GM12878 (cell line): ENCODE results near the gene SDHC. TPM values are rescaled to one million over a fixed set of nuclear protein-coding genes. Genes with fewer than 3 reads are reported as not detected.
A peak's percentile ranks its signal among the peaks of the same experiment; 100 is the strongest.

Source experiments
- ATAC-seq: fragments of 200-7000 bp; cut with Tn5 transposase; 3 replicates; pipeline ENCODE4 v1.9.1; 2020; ENCODE audit warnings: mild to moderate bottlenecking, moderate library complexity
- BruUV-seq: library from RNA; stranded (reverse); fragments of 400-500 nt; replicated peaks from 2 replicates; lab custom pipeline; 2021; lab: Mats Ljungman, UMichigan
- CTCF ChIA-PET: fragments of 300-600 bp; sonication (Branson Sonifier 250); formaldehyde crosslinking; extraction: SDS; loops from one replicate; lab custom pipeline; 2021; ENCODE audit warnings: inconsistent platforms; lab: Yijun Ruan, JAX
- POLR2A ChIA-PET: fragments of 350-600 bp; formaldehyde crosslinking; extraction: SDS; loops from one replicate; lab custom pipeline; 2021; ENCODE audit warnings: inconsistent platforms; lab: Charles Lee
- RAD21 ChIA-PET: fragments of 300-600 bp; sonication (Branson Sonifier 250); formaldehyde crosslinking; loops from one replicate; lab custom pipeline; 2023; ENCODE audit warnings: antibody characterized with exemption; ENCODE audit not compliant: unreplicated experiment; lab: Charles Lee
- SMC1A ChIA-PET: fragments of 300-600 bp; sonication (Branson Sonifier 250); formaldehyde crosslinking; loops from one replicate; lab custom pipeline; 2023; ENCODE audit not compliant: unreplicated experiment, uncharacterized antibody; lab: Charles Lee
- DNase-seq: peaks from one replicate; pipeline ENCODE4 v3.0.0-alpha.2; 2011; ENCODE audit warnings: low read depth, low spot score
- FAIRE-seq: peaks from 3 replicates; lab custom pipeline; 2011; peaks lifted over from hg19 to GRCh38; lab: Jason Lieb, UNC
- H2AFZ ChIP-seq: 2 replicates; pipeline ENCODE4 v1.6.0; 2011; ENCODE audit warnings: low read depth, low read length, control low read depth; ENCODE audit not compliant: control insufficient read depth
- H3K27ac ChIP-seq: 2 replicates; pipeline ENCODE4 v1.5.1; 2011; ENCODE audit warnings: control low read depth; ENCODE audit not compliant: control insufficient read depth, insufficient read depth
- H3K27me3 ChIP-seq, 2 experiments: replicated peaks in 1 of 2; 2 replicates each; pipeline versions ENCODE4 v1.6.0 to v1.6.1; 2011; ENCODE audit warnings: low read length in 1 of 2; ENCODE audit not compliant: control insufficient read depth in 2 of 2, insufficient read depth in 2 of 2
- H3K36me3 ChIP-seq, 2 experiments: 2 replicates each; pipeline ENCODE4 v1.5.1; 2011; ENCODE audit warnings: low read length in 1 of 2; ENCODE audit not compliant: control insufficient read depth in 2 of 2, insufficient read depth in 2 of 2
- H3K4me1 ChIP-seq: 2 replicates; pipeline ENCODE4 v1.6.1; 2011; ENCODE audit warnings: mild to moderate bottlenecking, low read length, moderate library complexity, mixed read lengths; ENCODE audit not compliant: control insufficient read depth, insufficient read depth
- H3K4me2 ChIP-seq: 2 replicates; pipeline ENCODE4 v1.6.0; 2011; ENCODE audit warnings: control low read depth; ENCODE audit not compliant: control insufficient read depth, insufficient read depth
- H3K4me3 ChIP-seq: fragments of 200-600 bp; sonication (generic); 2 replicates; pipeline ENCODE4 v1.5.1; 2016
- H3K79me2 ChIP-seq: 2 replicates; pipeline ENCODE4 v1.6.0; 2011; ENCODE audit warnings: low read length; ENCODE audit not compliant: control insufficient read depth, insufficient read depth
- H3K9ac ChIP-seq: 2 replicates; pipeline ENCODE4 v1.8.0; 2011; ENCODE audit warnings: low read length, control low read depth, mixed read lengths; ENCODE audit not compliant: control insufficient read depth, insufficient read depth
- H3K9me3 ChIP-seq: replicated peaks from 3 replicates; pipeline ENCODE4 v1.5.1; 2011; ENCODE audit warnings: mild to moderate bottlenecking, low read length; ENCODE audit not compliant: control insufficient read depth, insufficient read depth
- H4K20me1 ChIP-seq: 2 replicates; pipeline ENCODE4 v1.6.0; 2011; ENCODE audit not compliant: control insufficient read depth, insufficient read depth
- CHD4 ChIP-seq: fragments of 200-600 bp; sonication (generic); IDR thresholded peaks from 2 replicates; pipeline ENCODE4 v1.6.1; 2016; ENCODE audit warnings: mild to moderate bottlenecking
- CREM ChIP-seq: IDR thresholded peaks from 2 replicates; pipeline ENCODE4 v1.6.1; 2014; ENCODE audit warnings: antibody characterized with exemption, low read depth
- GABPA ChIP-seq: IDR thresholded peaks from 2 replicates; pipeline ENCODE4 v1.6.1; 2014; ENCODE audit warnings: antibody characterized with exemption, low read depth, mild to moderate bottlenecking, inconsistent platforms
- IKZF1 ChIP-seq: fragments of 450-650 bp; conservative IDR thresholded peaks from 2 replicates; pipeline ENCODE4 v1.6.1; 2017; ENCODE audit warnings: antibody characterized with exemption, mild to moderate bottlenecking
- MTA2 ChIP-seq: fragments of 450-650 bp; IDR thresholded peaks from 2 replicates; pipeline ENCODE4 v1.6.1; 2016; ENCODE audit warnings: low read depth, mild to moderate bottlenecking, moderate library complexity
- POLR2A ChIP-seq: IDR thresholded peaks from 2 replicates; pipeline ENCODE4 v1.6.1; 2011; ENCODE audit warnings: low read depth, mild to moderate bottlenecking, low read length
- RBBP5 ChIP-seq: fragments of 200-600 bp; sonication (generic); conservative IDR thresholded peaks from 2 replicates; pipeline ENCODE4 v1.6.1; 2016
- SMAD5 ChIP-seq: IDR thresholded peaks from 2 replicates; pipeline ENCODE4 v1.6.1; 2016; ENCODE audit warnings: antibody characterized with exemption, low read depth
- SMC3 ChIP-seq: IDR thresholded peaks from 2 replicates; pipeline ENCODE4 v1.6.1; 2011; ENCODE audit warnings: low read length, improper control_type of control experiment, borderline replicate concordance
- TBL1XR1 ChIP-seq: IDR thresholded peaks from 2 replicates; pipeline ENCODE4 v1.6.1; 2012; ENCODE audit warnings: low read depth, low read length, improper control_type of control experiment
- TCF3 ChIP-seq: IDR thresholded peaks from 2 replicates; pipeline ENCODE4 v1.6.1; 2012; ENCODE audit warnings: low read depth, mild to moderate bottlenecking, low read length, borderline replicate concordance; ENCODE audit not compliant: insufficient read depth
- TCF7 ChIP-seq: IDR thresholded peaks from 2 replicates; pipeline ENCODE4 v1.6.1; 2014; ENCODE audit warnings: antibody characterized with exemption, borderline replicate concordance
- WGBS: methylation state at CpG from one replicate; pipeline ENCODE4 v1.1.6; 2016; ENCODE audit warnings: low lambda C conversion rate; ENCODE audit not compliant: insufficient replicate concordance, insufficient coverage; ENCODE audit errors: missing lambda C conversion rate; 5-methylcytosine and 5-hydroxymethylcytosine counted together
- in situ Hi-C: fragments of 300-500 bp; cut with MboI; formaldehyde crosslinking; loops from 9 replicates; pipeline ENCODE4 v1.14.3; 2018; ENCODE audit warnings: mixed read lengths
- intact Hi-C: fragments of 100-400 bp; cut with micrococcal nuclease; formaldehyde crosslinking; loops from one replicate; pipeline ENCODE4 v1.14.2; 2022; ENCODE audit not compliant: unreplicated experiment
- polyA plus RNA-seq, 11 experiments: library from polyadenylated mRNA; depleted of rRNA in 4 of 11; unstranded in 6 of 11; stranded (reverse) in 5 of 11; fragments of >200 nt; fragmentation: Nextera tagmentation in 4 of 11; fragmentation: Illumina TruSeq in 1 of 11; extraction: Ambion mirVana in 4 of 11; extraction: Trizol in 1 of 11; gene quantifications; 1 replicate in 1 of 11; 2 replicates in 10 of 11; pipeline versions ENCODE4 v1.2.1 to v1.2.3, GENCODE V29; 2011 to 2016; ENCODE audit warnings: inconsistent platforms in 2 of 11, missing spikeins in 2 of 11, low read depth in 1 of 11
- total RNA-seq, 4 experiments: library from RNA; depleted of rRNA in 3 of 4; stranded (reverse); fragments of >200 nt in 3 of 4; fragmentation: Illumina TruSeq in 1 of 4; extraction: Trizol in 1 of 4; gene quantifications; 2 replicates each; pipeline versions ENCODE4 v1.2.1 to v1.2.3, GENCODE V29; 2013 to 2021
- TF ChIP-seq, protein P1 (sequence below): IDR thresholded peaks from 2 replicates; pipeline ENCODE4 v1.6.1; 2011; ENCODE audit warnings: borderline replicate concordance, low read depth, mild to moderate bottlenecking, moderate library complexity, mixed read lengths, low read length; ENCODE audit not compliant: insufficient read depth; ENCODE audit errors: extremely low read length
- TF ChIP-seq, protein P2 (sequence below): fragments of 150-350 bp; IDR thresholded peaks from 2 replicates; pipeline ENCODE4 v1.6.1; 2016; ENCODE audit warnings: low read depth, low read length
- TF ChIP-seq, protein P3 (sequence below): fragments of 450-650 bp; IDR thresholded peaks from 2 replicates; pipeline ENCODE4 v1.6.1; 2014; ENCODE audit warnings: mild to moderate bottlenecking

The SDHC gene
- total and polyA plus RNA-seq, 10 of the 15 experiments (the other 5 are each of a cell fraction or from before 2014, with no cell fraction given), result 18.4 to 340 (median 178) TPM

DNA sequence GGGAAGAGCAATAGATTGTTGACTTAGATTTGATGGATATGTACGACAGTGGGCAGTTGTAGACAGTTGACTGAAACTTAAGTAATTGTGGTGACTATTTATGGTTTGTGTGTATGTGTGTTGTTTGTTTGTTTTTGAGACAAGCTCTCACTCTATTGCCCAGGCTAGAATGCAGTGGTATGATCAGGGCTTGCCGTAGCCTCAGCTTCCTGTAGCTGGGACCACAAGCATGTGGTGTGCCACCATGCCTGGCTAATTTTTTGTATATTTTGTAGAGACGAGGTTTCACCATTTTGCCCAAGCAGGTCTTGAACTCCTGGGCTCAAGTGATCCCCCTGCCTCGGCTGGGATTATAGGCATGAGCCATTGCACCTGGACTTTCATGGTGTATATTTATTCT lies 9.8 kb downstream of the SDHC start:
- Histone ChIP-seq H3K36me3 (peaks cover 0 to 7% of the 10 kb centered on the region in 2 experiments; a peak in 2 of 4 replicates), H4K20me1 (no peaks in the 10 kb centered on the region), H3K4me3 (no peak overlapping the region), H3K9ac (no peak overlapping the region), H3K79me2 (no peaks in the 10 kb centered on the region), H3K27ac (no peak overlapping the region), H2AFZ (no peak overlapping the region), H3K4me2 (no peak overlapping the region), H3K9me3 (no peaks in the 10 kb centered on the region), H3K4me1 (no peaks in the 10 kb centered on the region), H3K27me3 (no peaks in the 10 kb centered on the region)
- BruUV-seq, result no TSS peak
- no peak for DNase-seq
- ChIA-PET POLR2A (no interaction called here), RAD21 (no interaction called here), SMC1A (no interaction called here), CTCF (interaction anchor here (1.1 to 2.8 kb wide), 2 partner anchors 10 to 44 kb away, joined by 3 to 8 read pairs; partner anchors contain the start of gene SDHC)
- no peak for ATAC-seq
- in situ Hi-C loops, result no loop called here
- TF ChIP-seq TCF7 (no peak), MTA2 (no peak), POLR2A (no peak), CHD4 (no peak)
- TF ChIP-seq, protein P1, sequence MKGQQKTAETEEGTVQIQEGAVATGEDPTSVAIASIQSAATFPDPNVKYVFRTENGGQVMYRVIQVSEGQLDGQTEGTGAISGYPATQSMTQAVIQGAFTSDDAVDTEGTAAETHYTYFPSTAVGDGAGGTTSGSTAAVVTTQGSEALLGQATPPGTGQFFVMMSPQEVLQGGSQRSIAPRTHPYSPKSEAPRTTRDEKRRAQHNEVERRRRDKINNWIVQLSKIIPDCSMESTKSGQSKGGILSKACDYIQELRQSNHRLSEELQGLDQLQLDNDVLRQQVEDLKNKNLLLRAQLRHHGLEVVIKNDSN, result no peak
- intact Hi-C loops, result no loop called here
- WGBS, result 47% methylated on average over 4 of the region's 4 CpGs
- no peak for FAIRE-seq

DNA sequence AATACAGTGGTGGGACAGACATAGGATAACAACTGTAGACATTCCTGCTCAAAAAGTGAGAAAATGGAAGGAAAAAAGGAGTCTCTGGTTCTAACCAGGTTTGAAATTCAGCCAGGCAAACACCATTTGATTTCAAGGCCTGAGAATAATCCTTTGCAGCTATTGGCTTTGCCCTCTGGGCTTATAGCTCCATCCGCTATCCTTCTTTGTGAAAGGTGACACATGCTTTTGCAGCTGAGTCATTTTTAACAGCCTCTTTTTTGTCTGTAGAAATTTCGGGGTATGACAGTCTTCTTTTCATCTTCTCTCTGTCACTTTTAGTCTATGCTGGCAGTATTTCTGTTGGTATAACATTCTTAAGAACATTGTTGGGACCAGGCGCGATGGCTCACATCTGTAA lies 16.2 kb downstream of the SDHC start:
- FAIRE-seq, result no peak
- Histone ChIP-seq H3K36me3 (peaks cover 0 to 23% of the 10 kb centered on the region in 2 experiments; a peak in 3 of 4 replicates), H3K4me1 (no peaks in the 10 kb centered on the region), H2AFZ (no peak overlapping the region), H3K4me3 (no peak overlapping the region), H3K79me2 (no peaks in the 10 kb centered on the region), H3K9me3 (no peaks in the 10 kb centered on the region), H3K9ac (no peak overlapping the region), H3K27me3 (no peaks in the 10 kb centered on the region), H4K20me1 (no peaks in the 10 kb centered on the region), H3K27ac (no peak overlapping the region), H3K4me2 (no peak overlapping the region)
- POLR2A ChIA-PET, result no interaction called here
- RAD21 ChIA-PET, result no interaction called here
- in situ Hi-C loops, result no loop called here
- BruUV-seq, result TSS peak; percentile 23
- no peak for ATAC-seq
- DNase-seq, result no peak
- CTCF ChIA-PET, result no interaction called here
- intact Hi-C loops, result no loop called here
- WGBS, result 88% methylated on average over 4 of the region's 4 CpGs
- SMC1A ChIA-PET, result no interaction called here
- TF ChIP-seq SMAD5 (no peak), RBBP5 (no peak), CREM (no peak), IKZF1 (no peak), TCF3 (no peak), SMC3 (no peak), GABPA (no peak), TBL1XR1 (no peak)
- TF ChIP-seq, protein P2, sequence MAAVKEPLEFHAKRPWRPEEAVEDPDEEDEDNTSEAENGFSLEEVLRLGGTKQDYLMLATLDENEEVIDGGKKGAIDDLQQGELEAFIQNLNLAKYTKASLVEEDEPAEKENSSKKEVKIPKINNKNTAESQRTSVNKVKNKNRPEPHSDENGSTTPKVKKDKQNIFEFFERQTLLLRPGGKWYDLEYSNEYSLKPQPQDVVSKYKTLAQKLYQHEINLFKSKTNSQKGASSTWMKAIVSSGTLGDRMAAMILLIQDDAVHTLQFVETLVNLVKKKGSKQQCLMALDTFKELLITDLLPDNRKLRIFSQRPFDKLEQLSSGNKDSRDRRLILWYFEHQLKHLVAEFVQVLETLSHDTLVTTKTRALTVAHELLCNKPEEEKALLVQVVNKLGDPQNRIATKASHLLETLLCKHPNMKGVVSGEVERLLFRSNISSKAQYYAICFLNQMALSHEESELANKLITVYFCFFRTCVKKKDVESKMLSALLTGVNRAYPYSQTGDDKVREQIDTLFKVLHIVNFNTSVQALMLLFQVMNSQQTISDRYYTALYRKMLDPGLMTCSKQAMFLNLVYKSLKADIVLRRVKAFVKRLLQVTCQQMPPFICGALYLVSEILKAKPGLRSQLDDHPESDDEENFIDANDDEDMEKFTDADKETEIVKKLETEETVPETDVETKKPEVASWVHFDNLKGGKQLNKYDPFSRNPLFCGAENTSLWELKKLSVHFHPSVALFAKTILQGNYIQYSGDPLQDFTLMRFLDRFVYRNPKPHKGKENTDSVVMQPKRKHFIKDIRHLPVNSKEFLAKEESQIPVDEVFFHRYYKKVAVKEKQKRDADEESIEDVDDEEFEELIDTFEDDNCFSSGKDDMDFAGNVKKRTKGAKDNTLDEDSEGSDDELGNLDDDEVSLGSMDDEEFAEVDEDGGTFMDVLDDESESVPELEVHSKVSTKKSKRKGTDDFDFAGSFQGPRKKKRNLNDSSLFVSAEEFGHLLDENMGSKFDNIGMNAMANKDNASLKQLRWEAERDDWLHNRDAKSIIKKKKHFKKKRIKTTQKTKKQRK, result no peak
- TF ChIP-seq, protein P3, sequence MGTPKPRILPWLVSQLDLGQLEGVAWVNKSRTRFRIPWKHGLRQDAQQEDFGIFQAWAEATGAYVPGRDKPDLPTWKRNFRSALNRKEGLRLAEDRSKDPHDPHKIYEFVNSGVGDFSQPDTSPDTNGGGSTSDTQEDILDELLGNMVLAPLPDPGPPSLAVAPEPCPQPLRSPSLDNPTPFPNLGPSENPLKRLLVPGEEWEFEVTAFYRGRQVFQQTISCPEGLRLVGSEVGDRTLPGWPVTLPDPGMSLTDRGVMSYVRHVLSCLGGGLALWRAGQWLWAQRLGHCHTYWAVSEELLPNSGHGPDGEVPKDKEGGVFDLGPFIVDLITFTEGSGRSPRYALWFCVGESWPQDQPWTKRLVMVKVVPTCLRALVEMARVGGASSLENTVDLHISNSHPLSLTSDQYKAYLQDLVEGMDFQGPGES, result no peak
